ENCODE data around the gene MADD. TPM values are rescaled to one million over a fixed set of nuclear protein-coding genes. Genes with fewer than 3 reads are reported as not detected.

The MADD gene
- total and polyA plus RNA-seq, 3 donors from 2014 or later, result 87.8 to 118 (median 103) TPM

- WGBS, 2 donors, result 86 to 88% methylated on average over 2 of the region's 2 CpGs
- no peak for DNase-seq
- no peaks in the 10 kb centered on the region for H3K27me3 ChIP-seq
- H3K36me3 ChIP-seq (ENCODE audit: low read depth, missing control alignments), result no peaks in the 10 kb centered on the region
- H3K4me3 ChIP-seq, result no peak overlapping the region
- no peaks in the 10 kb centered on the region for H3K9me3 ChIP-seq
- H3K27ac ChIP-seq, result no peak overlapping the region
- TF ChIP-seq POLR2A (IDR thresholded peaks at IDR 0.05), result no peak
- no peak for TF ChIP-seq CTCF (IDR thresholded peaks at IDR 0.05)
- intact Hi-C loops (cut with DNase I; ENCODE audit: low total_unique reads), result loop anchor here (10.0 kb wide), 1 partner anchor 75 kb away; no protein-coding TSS in a partner anchor
- H3K4me1 ChIP-seq, result no peaks in the 10 kb centered on the region
Measured at GRCh38 chr11:47379317-47379716, 109.4 kb downstream of the MADD start.

Other genes starting within 250 kb of the MADD start
- 100 to 1,000 TPM; 167 to 178 TPM for gene ARFGAP2, start 93.3 kb upstream of the MADD start, total RNA-seq
- 82.4 TPM for gene ARFGAP2, start 93.3 kb upstream of the MADD start, polyA plus RNA-seq (ENCODE audit: insufficient read depth, low read depth, low replicate concordance)
- gene PACSIN3, start 83.7 kb upstream of the MADD start, total RNA-seq, result 10 to 100 TPM; 10.8 to 12.0 TPM
- gene PACSIN3, start 83.7 kb upstream of the MADD start, polyA plus RNA-seq (ENCODE audit: insufficient read depth, low read depth, low replicate concordance), result 11.0 TPM
- gene DDB2, start 55.2 kb upstream of the MADD start, total RNA-seq, result 10 to 100 TPM; 33.6 to 34.7 TPM
- 20.7 TPM for gene DDB2, start 55.2 kb upstream of the MADD start, polyA plus RNA-seq (ENCODE audit: insufficient read depth, low read depth, low replicate concordance)
- gene ACP2, start 21.3 kb upstream of the MADD start, total RNA-seq, result 10 to 100 TPM; 61.3 to 63.7 TPM
- 40.3 TPM for gene ACP2, start 21.3 kb upstream of the MADD start, polyA plus RNA-seq (ENCODE audit: insufficient read depth, low read depth, low replicate concordance)
- 10 to 100 TPM; 29.4 to 38.2 TPM for gene NR1H3, start 12.1 kb upstream of the MADD start, total RNA-seq
- 83.4 TPM for gene NR1H3, start 12.1 kb upstream of the MADD start, polyA plus RNA-seq (ENCODE audit: insufficient read depth, low read depth, low replicate concordance)
- gene MYBPC3, start 82.6 kb downstream of the MADD start, total RNA-seq, result under 1 TPM; 0.68 to 0.79 TPM
- gene MYBPC3, start 82.6 kb downstream of the MADD start, polyA plus RNA-seq (ENCODE audit: insufficient read depth, low read depth, low replicate concordance), result 1.7 TPM
- gene SPI1, start 108.4 kb downstream of the MADD start, total RNA-seq, result 1 to 10 TPM; 4.6 to 7.4 TPM
- 16.3 TPM for gene SPI1, start 108.4 kb downstream of the MADD start, polyA plus RNA-seq (ENCODE audit: insufficient read depth, low read depth, low replicate concordance)
- 10 to 100 TPM; 95.1 to 98.1 TPM for gene SLC39A13, start 138.5 kb downstream of the MADD start, total RNA-seq
- gene SLC39A13, start 138.5 kb downstream of the MADD start, polyA plus RNA-seq (ENCODE audit: insufficient read depth, low read depth, low replicate concordance), result 99.2 TPM
- gene PSMC3, start 156.3 kb downstream of the MADD start, total RNA-seq, result 100 to 1,000 TPM in 1 of 2 donors, 10 to 100 TPM in 1; 98.1 to 108 TPM
- 228 TPM for gene PSMC3, start 156.3 kb downstream of the MADD start, polyA plus RNA-seq (ENCODE audit: insufficient read depth, low read depth, low replicate concordance)
- under 1 TPM; 0.19 to 0.63 TPM for gene RAPSN, start 179.0 kb downstream of the MADD start, total RNA-seq
- 0.65 TPM for gene RAPSN, start 179.0 kb downstream of the MADD start, polyA plus RNA-seq (ENCODE audit: insufficient read depth, low read depth, low replicate concordance)